AG04450 (cell line): ENCODE data around the gene RORB. TPM values are rescaled to one million over a fixed set of nuclear protein-coding genes. Genes with fewer than 3 reads are reported as not detected.

Experiments
- CTCF ChIA-PET: fragments of 300-600, 350-600 bp; formaldehyde crosslinking; extraction: SDS; loops from one replicate; lab custom pipeline; 2022; ENCODE audit warnings: antibody characterized with exemption, inconsistent platforms; lab: Charles Lee
- POLR2A ChIA-PET: fragments of 350-600 bp; formaldehyde crosslinking; extraction: SDS; loops from one replicate; lab custom pipeline; 2021; ENCODE audit warnings: antibody characterized with exemption, inconsistent platforms; lab: Yijun Ruan, JAX
- DNase-seq: peaks from one replicate; pipeline ENCODE4 v3.0.0-alpha.2; 2011; ENCODE audit warnings: low read depth, low spot score
- H3K27ac ChIP-seq: one replicate; pipeline ENCODE4 v1.5.1; 2012; ENCODE audit warnings: low read depth, low read length, control low read depth
- H3K27me3 ChIP-seq: one replicate; pipeline ENCODE4 v1.6.0; 2012; ENCODE audit warnings: low read length; ENCODE audit not compliant: control insufficient read depth, insufficient read depth
- H3K4me3 ChIP-seq: 2 replicates; pipeline ENCODE4 v1.5.1; 2011; ENCODE audit warnings: mild to moderate bottlenecking, low read depth, low read length, control low read depth
- H3K9me3 ChIP-seq: 2 replicates; pipeline ENCODE4 v1.5.1; 2012; ENCODE audit warnings: low read length; ENCODE audit not compliant: control insufficient read depth, insufficient read depth
- CTCF ChIP-seq: IDR thresholded peaks from 2 replicates; pipeline ENCODE4 v1.5.1; 2011; ENCODE audit warnings: low read depth, low read length, control low read depth, inconsistent platforms
- polyA plus RNA-seq: library from polyadenylated mRNA; depleted of rRNA; stranded (reverse); fragments of >200 nt; gene quantifications from 2 replicates; pipeline ENCODE4 v1.2.3, GENCODE V29; 2011

The RORB gene
- polyA plus RNA-seq, 1 experiment: not detected

DNA sequence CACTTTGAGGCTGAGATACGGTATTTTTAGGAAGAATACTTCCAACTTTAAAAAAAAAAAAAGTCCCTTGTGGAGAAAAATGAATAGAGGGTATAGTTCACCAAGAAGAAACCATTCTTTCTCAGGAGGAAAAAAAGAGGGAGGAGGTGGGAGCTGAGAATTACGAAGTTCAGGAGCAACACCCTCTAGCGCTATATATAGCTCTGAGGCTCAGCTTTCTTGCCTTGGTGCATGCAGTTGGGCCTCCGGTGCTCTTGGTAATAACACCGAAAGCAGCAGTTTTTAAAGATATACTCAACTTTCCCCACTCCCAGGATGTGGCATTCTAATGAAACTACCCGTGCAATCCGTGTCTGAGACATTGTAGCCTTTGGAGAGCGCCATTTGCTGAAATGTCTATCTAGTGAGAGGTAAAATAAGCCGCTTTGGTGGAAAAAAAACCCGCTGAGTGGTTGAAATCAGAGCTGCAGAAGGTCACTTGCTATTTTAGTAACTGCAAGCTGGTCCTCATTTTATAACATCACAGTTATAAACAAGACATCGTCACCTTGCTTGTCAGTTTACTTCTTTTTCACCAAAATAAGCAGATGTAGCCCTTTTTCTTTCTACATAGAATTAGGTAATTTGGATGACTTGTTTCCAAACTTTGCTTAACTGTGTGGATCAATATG is 156.4 kb downstream of the RORB start:
- H3K9me3 ChIP-seq: no peaks in the 10 kb centered on the region
- no peak overlapping the region for H3K27ac ChIP-seq
- no peak for DNase-seq
- ChIA-PET POLR2A (no interaction called here), CTCF (no interaction called here)
- no peak for TF ChIP-seq CTCF
- H3K27me3 ChIP-seq: no peaks in the 10 kb centered on the region
- H3K4me3 ChIP-seq: no peak overlapping the region

DNA sequence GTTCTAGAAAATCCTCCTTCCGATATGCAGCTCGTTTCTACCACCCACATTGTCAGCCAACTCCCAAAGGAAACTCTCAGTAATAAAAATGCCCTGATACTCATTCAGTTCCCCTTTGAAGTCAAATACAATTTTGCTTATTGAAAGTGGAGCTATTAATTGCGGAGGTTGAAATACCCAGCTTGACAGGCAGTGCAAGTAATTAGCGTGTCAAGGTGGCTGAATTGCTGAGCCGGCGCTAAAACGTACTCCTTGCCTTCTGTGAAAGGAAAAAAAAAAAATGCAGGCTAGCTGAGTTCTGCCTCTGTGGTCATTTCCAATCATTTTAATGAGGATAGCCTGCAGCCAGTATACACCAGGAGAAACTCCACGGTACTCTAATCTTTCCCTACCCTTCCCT is 165.5 kb downstream of the RORB start:
- no peak overlapping the region for H3K27ac ChIP-seq
- H3K9me3 ChIP-seq: no peaks in the 10 kb centered on the region
- ChIA-PET POLR2A (no interaction called here), CTCF (no interaction called here)
- no peak for DNase-seq
- no peak overlapping the region for H3K4me3 ChIP-seq
- TF ChIP-seq CTCF: no peak
- no peaks in the 10 kb centered on the region for H3K27me3 ChIP-seq

- no peak overlapping the region for H3K27ac ChIP-seq
- no peak for TF ChIP-seq CTCF
- ChIA-PET POLR2A (no interaction called here), CTCF (interaction anchor here (0.6 kb wide), 1 partner anchor 90 kb away, joined by 5 read pairs; no protein-coding TSS in a partner anchor)
- H3K4me3 ChIP-seq: no peak overlapping the region
- H3K9me3 ChIP-seq: no peaks in the 10 kb centered on the region
- no peaks in the 10 kb centered on the region for H3K27me3 ChIP-seq
- DNase-seq: no peak
Measured at GRCh38 chr9:74663439-74663838, 166.3 kb downstream of the RORB start.

GRCh38 chr9:74666625-74667316 is 169.6 kb downstream of the RORB start:
- POLR2A ChIA-PET: no interaction called here
- Histone ChIP-seq H3K4me3 (no peak overlapping the region), H3K9me3 (no peaks in the 10 kb centered on the region), H3K27me3 (no peaks in the 10 kb centered on the region), H3K27ac (no peak overlapping the region)
- TF ChIP-seq CTCF: no peak
- no peak for DNase-seq
- CTCF ChIA-PET: interaction anchor here (1.9 kb wide), 1 partner anchor 76 kb away, joined by 4 read pairs; no protein-coding TSS in a partner anchor

GRCh38 chr9:74672237-74672636 is 175.1 kb downstream of the RORB start:
- no peak for DNase-seq
- Histone ChIP-seq H3K27me3 (no peaks in the 10 kb centered on the region), H3K27ac (no peak overlapping the region), H3K9me3 (no peaks in the 10 kb centered on the region), H3K4me3 (no peak overlapping the region)
- TF ChIP-seq CTCF: no peak
- ChIA-PET POLR2A (no interaction called here), CTCF (no interaction called here)
